Fibroblast of peridontal ligament (primary cell): ENCODE data around the gene SLC25A40.
A peak's percentile ranks its signal among the peaks of the same experiment; 100 is the strongest.

Experiments
- DNase-seq: peaks from one replicate; pipeline ENCODE4 v3.0.0-alpha.2; 2010; ENCODE audit errors: extremely low read depth

Gene SLC25A40

DNA sequence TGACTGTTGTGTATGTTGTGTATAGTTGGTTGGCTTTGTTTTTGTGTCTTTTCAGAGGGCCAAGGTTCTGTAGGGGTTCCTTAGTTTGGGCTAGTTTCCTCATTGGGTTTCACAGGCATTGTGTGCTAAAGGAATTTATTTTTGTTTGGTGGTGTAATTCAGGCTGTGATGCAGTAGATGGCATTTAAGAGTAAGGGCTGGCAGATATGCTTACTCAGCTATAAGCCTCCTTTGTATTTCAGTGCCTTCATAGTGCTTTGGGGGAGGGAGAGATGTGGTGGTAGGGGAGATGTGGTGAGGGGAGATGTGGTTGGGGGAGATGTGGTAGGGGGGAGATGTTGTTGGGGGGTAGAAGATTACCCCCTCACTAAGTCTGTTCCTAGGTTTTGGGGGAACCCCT is 91.7 kb downstream of the SLC25A40 start:
- peak; percentile 7 for DNase-seq
